Measurements from ENCODE around the gene CRADD. TPM values are rescaled to one million over a fixed set of nuclear protein-coding genes. Genes with fewer than 3 reads are reported as not detected.
"Not testable (repeated sequence)": the region's sequence is repeated elsewhere in the genome, so short reads cannot be mapped to it uniquely, and the experiment has no call there.

The CRADD gene
- total and polyA plus RNA-seq, 8 donors, result 8.4 to 21.4 (median 10.3) TPM

GRCh38 chr12:93868771-93869170, 191.6 kb downstream of the CRADD start:
- Histone ChIP-seq H3K9me3 (peaks cover 4 to 86% of the 10 kb centered on the region in 2 donors), H3K27me3 (no peaks in the 10 kb centered on the region), H3K27ac (no peak overlapping the region), H3K4me3 (no peak overlapping the region), H3K4me1 (no peaks in the 10 kb centered on the region), H3K36me3 (no peaks in the 10 kb centered on the region)
- TF ChIP-seq CTCF (IDR thresholded peaks at IDR 0.05), result no peak
- ATAC-seq (no peak), DNase-seq (no peak)
- intact Hi-C loops (cut with DNase I), result no loop called here

GRCh38 chr12:93870020-93870795, 193.0 kb downstream of the CRADD start:
- H3K4me1 ChIP-seq, result no peaks in the 10 kb centered on the region
- DNase-seq (no peak), ATAC-seq (no peak)
- TF ChIP-seq CTCF (IDR thresholded peaks at IDR 0.05), result no peak
- H3K27ac ChIP-seq, result no peak overlapping the region
- no peaks in the 10 kb centered on the region for H3K27me3 ChIP-seq
- H3K36me3 ChIP-seq, result no peaks in the 10 kb centered on the region
- peaks cover 4 to 86% of the 10 kb centered on the region in 2 donors for H3K9me3 ChIP-seq
- intact Hi-C loops (cut with DNase I), result no loop called here
- H3K4me3 ChIP-seq, result no peak overlapping the region

GRCh38 chr12:93871566-93871965, 194.4 kb downstream of the CRADD start:
- H3K36me3 ChIP-seq; intact Hi-C loops (cut with DNase I); H3K27me3 ChIP-seq; H3K4me1 ChIP-seq; ATAC-seq; H3K27ac ChIP-seq; DNase-seq; H3K4me3 ChIP-seq: not testable (repeated sequence)
- peaks cover 4 to 85% of the 10 kb centered on the region in 2 donors for H3K9me3 ChIP-seq

- ATAC-seq (no peak), DNase-seq (no peak)
- H3K4me1 ChIP-seq, result no peaks in the 10 kb centered on the region
- peaks cover 4 to 78% of the 10 kb centered on the region in 2 donors for H3K9me3 ChIP-seq
- H3K27ac ChIP-seq, result no peak overlapping the region
- no peak for TF ChIP-seq CTCF (IDR thresholded peaks at IDR 0.05)
- H3K36me3 ChIP-seq, result no peaks in the 10 kb centered on the region
- H3K4me3 ChIP-seq, result no peak overlapping the region
- intact Hi-C loops (cut with DNase I), result no loop called here
- H3K27me3 ChIP-seq, result no peaks in the 10 kb centered on the region
These were observed 196.4 kb downstream of the CRADD start for GRCh38 chr12:93873561-93873960.

GRCh38 chr12:93875157-93875556, 198.0 kb downstream of the CRADD start:
- Histone ChIP-seq H3K4me1 (no peaks in the 10 kb centered on the region), H3K27ac (no peak overlapping the region), H3K36me3 (no peaks in the 10 kb centered on the region), H3K4me3 (no peak overlapping the region), H3K9me3 (peaks cover 4 to 63% of the 10 kb centered on the region in 2 donors), H3K27me3 (no peaks in the 10 kb centered on the region)
- ATAC-seq (no peak), DNase-seq (no peak)
- intact Hi-C loops (cut with DNase I), result no loop called here
- TF ChIP-seq CTCF (IDR thresholded peaks at IDR 0.05), result no peak

- Histone ChIP-seq H3K4me3 (no peak overlapping the region), H3K27me3 (no peaks in the 10 kb centered on the region), H3K9me3 (peaks cover 4 to 53% of the 10 kb centered on the region in 2 donors), H3K36me3 (no peaks in the 10 kb centered on the region), H3K27ac (no peak overlapping the region), H3K4me1 (no peaks in the 10 kb centered on the region)
- intact Hi-C loops (cut with DNase I), result no loop called here
- DNase-seq (no peak), ATAC-seq (no peak)
- no peak for TF ChIP-seq CTCF (IDR thresholded peaks at IDR 0.05)
These were observed 199.2 kb downstream of the CRADD start for GRCh38 chr12:93876360-93876759.

Measured in left lung (tissue), 10 donors.